Activated naive CD8-positive, alpha-beta T cell treated with anti-CD3 and anti-CD28 coated beads, Interleukin-2, amount 50 U/mL, for 24 hours (primary cell): ENCODE results near the gene PIK3C3.

ENCODE experiments used
- ATAC-seq: fragments of 150-1000 bp; cut with Tn5 transposase; one replicate; pipeline ENCODE4 v1.10.0; 2021
- DNase-seq: peaks from one replicate; pipeline ENCODE4 v3.0.0; 2021
- H3K27ac Mint-ChIP-seq: one replicate; pipeline ENCODE4 v1.8.0; 2021; ENCODE audit warnings: mild to moderate bottlenecking, mixed read lengths
- H3K27me3 Mint-ChIP-seq: one replicate; pipeline ENCODE4 v1.8.0; 2021; ENCODE audit warnings: mixed read lengths
- H3K36me3 Mint-ChIP-seq: one replicate; pipeline ENCODE4 v1.8.0; 2021; ENCODE audit warnings: low read depth, mixed read lengths
- H3K4me1 Mint-ChIP-seq: one replicate; pipeline ENCODE4 v1.8.0; 2021; ENCODE audit warnings: mixed read lengths
- H3K4me3 Mint-ChIP-seq: one replicate; pipeline ENCODE4 v1.8.0; 2021; ENCODE audit warnings: mild to moderate bottlenecking, moderate library complexity, mixed read lengths
- H3K9me3 Mint-ChIP-seq: one replicate; pipeline ENCODE4 v1.8.0; 2021; ENCODE audit warnings: mixed read lengths

The PIK3C3 gene

GRCh38 chr18:41954827-41955613, at the start of gene PIK3C3:
PIK3C3 (plus strand) TSS chr18:41955234; CDS start chr18:41955292, 58 bp downstream.
- H3K27ac Mint-ChIP-seq = peak within 1 kb of the TSS; percentile 97
- peaks cover 40% of the 10 kb centered on the region for H3K4me1 Mint-ChIP-seq
- no peaks in the 10 kb centered on the region for H3K9me3 Mint-ChIP-seq
- DNase-seq = peak; percentile 96
- peak; percentile 98 for ATAC-seq
- H3K36me3 Mint-ChIP-seq = peaks cover 22% of the 10 kb centered on the region
- peak within 1 kb of the TSS; percentile 96 for H3K4me3 Mint-ChIP-seq
- H3K27me3 Mint-ChIP-seq = peaks cover 2% of the 10 kb centered on the region

GRCh38 chr18:41905786-41906527, 49.1 kb upstream of the PIK3C3 start:
- Mint-ChIP-seq H3K9me3 (no peaks in the 10 kb centered on the region), H3K4me3 (no peak overlapping the region), H3K27me3 (no peaks in the 10 kb centered on the region), H3K36me3 (no peaks in the 10 kb centered on the region), H3K27ac (no peak overlapping the region), H3K4me1 (peaks cover 15% of the 10 kb centered on the region)
- no peak for DNase-seq
- peak; percentile 13 for ATAC-seq

GRCh38 chr18:41906528-41907146, 48.4 kb upstream of the PIK3C3 start:
- Mint-ChIP-seq H3K27me3 (no peaks in the 10 kb centered on the region), H3K9me3 (no peaks in the 10 kb centered on the region), H3K27ac (peak overlapping the region; percentile 45), H3K36me3 (no peaks in the 10 kb centered on the region), H3K4me3 (no peak overlapping the region), H3K4me1 (peaks cover 15% of the 10 kb centered on the region)
- peak; percentile 5 for DNase-seq
- ATAC-seq = peak; percentile 87

- peaks cover 9% of the 10 kb centered on the region for H3K27me3 Mint-ChIP-seq
- H3K9me3 Mint-ChIP-seq = no peaks in the 10 kb centered on the region
- no peak overlapping the region for H3K4me3 Mint-ChIP-seq
- H3K27ac Mint-ChIP-seq = no peak overlapping the region
- ATAC-seq (no peak), DNase-seq (no peak)
- H3K4me1 Mint-ChIP-seq = no peaks in the 10 kb centered on the region
- H3K36me3 Mint-ChIP-seq = no peaks in the 10 kb centered on the region
Observed at GRCh38 chr18:41917181-41917580, 37.9 kb upstream of the PIK3C3 start.

GRCh38 chr18:41921770-41922169, 33.3 kb upstream of the PIK3C3 start:
- no peaks in the 10 kb centered on the region for H3K9me3 Mint-ChIP-seq
- no peak overlapping the region for H3K4me3 Mint-ChIP-seq
- ATAC-seq (no peak), DNase-seq (no peak)
- peaks cover 3% of the 10 kb centered on the region for H3K27me3 Mint-ChIP-seq
- no peak overlapping the region for H3K27ac Mint-ChIP-seq
- no peaks in the 10 kb centered on the region for H3K36me3 Mint-ChIP-seq
- H3K4me1 Mint-ChIP-seq = no peaks in the 10 kb centered on the region

- Mint-ChIP-seq H3K27ac (no peak overlapping the region), H3K27me3 (peaks cover 3% of the 10 kb centered on the region), H3K4me3 (no peak overlapping the region), H3K36me3 (no peaks in the 10 kb centered on the region), H3K4me1 (no peaks in the 10 kb centered on the region), H3K9me3 (no peaks in the 10 kb centered on the region)
- ATAC-seq (no peak), DNase-seq (no peak)
Observed at GRCh38 chr18:41922176-41922575, 32.9 kb upstream of the PIK3C3 start.

- Mint-ChIP-seq H3K27ac (no peak overlapping the region), H3K4me1 (no peaks in the 10 kb centered on the region), H3K36me3 (no peaks in the 10 kb centered on the region), H3K27me3 (peaks cover 3% of the 10 kb centered on the region), H3K4me3 (no peak overlapping the region), H3K9me3 (no peaks in the 10 kb centered on the region)
- ATAC-seq = no peak
- DNase-seq = no peak
Observed at GRCh38 chr18:41922841-41923240, 32.2 kb upstream of the PIK3C3 start.

GRCh38 chr18:41923446-41923845, 31.6 kb upstream of the PIK3C3 start:
- Mint-ChIP-seq H3K27me3 (peaks cover 3% of the 10 kb centered on the region), H3K27ac (no peak overlapping the region), H3K4me1 (no peaks in the 10 kb centered on the region), H3K36me3 (no peaks in the 10 kb centered on the region), H3K9me3 (no peaks in the 10 kb centered on the region), H3K4me3 (no peak overlapping the region)
- no peak for DNase-seq
- ATAC-seq = no peak

- H3K9me3 Mint-ChIP-seq = no peaks in the 10 kb centered on the region
- H3K4me3 Mint-ChIP-seq = no peak overlapping the region
- H3K27me3 Mint-ChIP-seq = peaks cover 4% of the 10 kb centered on the region
- DNase-seq (no peak), ATAC-seq (no peak)
- H3K36me3 Mint-ChIP-seq = no peaks in the 10 kb centered on the region
- H3K27ac Mint-ChIP-seq = no peak overlapping the region
- H3K4me1 Mint-ChIP-seq = no peaks in the 10 kb centered on the region
Observed at GRCh38 chr18:41928581-41928980, 26.5 kb upstream of the PIK3C3 start.

GRCh38 chr18:41932899-41933298, 22.1 kb upstream of the PIK3C3 start:
- no peak for ATAC-seq
- no peaks in the 10 kb centered on the region for H3K36me3 Mint-ChIP-seq
- DNase-seq = no peak
- no peak overlapping the region for H3K27ac Mint-ChIP-seq
- peaks cover 6% of the 10 kb centered on the region for H3K4me1 Mint-ChIP-seq
- H3K9me3 Mint-ChIP-seq = no peaks in the 10 kb centered on the region
- peaks cover 6% of the 10 kb centered on the region for H3K27me3 Mint-ChIP-seq
- no peak overlapping the region for H3K4me3 Mint-ChIP-seq

GRCh38 chr18:41933778-41934177, 21.3 kb upstream of the PIK3C3 start:
- Mint-ChIP-seq H3K4me1 (peaks cover 11% of the 10 kb centered on the region), H3K36me3 (no peaks in the 10 kb centered on the region), H3K27ac (no peak overlapping the region), H3K4me3 (no peak overlapping the region), H3K9me3 (no peaks in the 10 kb centered on the region), H3K27me3 (peaks cover 8% of the 10 kb centered on the region)
- ATAC-seq (no peak), DNase-seq (no peak)

- ATAC-seq = no peak
- DNase-seq = no peak
- Mint-ChIP-seq H3K27me3 (peaks cover 14% of the 10 kb centered on the region), H3K4me3 (no peak overlapping the region), H3K9me3 (no peaks in the 10 kb centered on the region), H3K4me1 (peaks cover 11% of the 10 kb centered on the region), H3K27ac (no peak overlapping the region), H3K36me3 (no peaks in the 10 kb centered on the region)
Observed at GRCh38 chr18:41936471-41937134, 18.4 kb upstream of the PIK3C3 start.

- ATAC-seq = peak; percentile 49
- DNase-seq = no peak
- Mint-ChIP-seq H3K27ac (no peak overlapping the region), H3K27me3 (peaks cover 20% of the 10 kb centered on the region), H3K4me3 (no peak overlapping the region), H3K4me1 (peaks cover 11% of the 10 kb centered on the region), H3K9me3 (no peaks in the 10 kb centered on the region), H3K36me3 (no peaks in the 10 kb centered on the region)
Observed at GRCh38 chr18:41938445-41938844, 16.6 kb upstream of the PIK3C3 start.

- no peak for DNase-seq
- ATAC-seq = no peak
- no peaks in the 10 kb centered on the region for H3K36me3 Mint-ChIP-seq
Observed at GRCh38 chr18:41939326-41939725, 15.7 kb upstream of the PIK3C3 start.

More at GRCh38 chr18:41939326-41939725, 15.7 kb upstream of the PIK3C3 start:
- H3K4me3 Mint-ChIP-seq = no peak overlapping the region
- H3K27ac Mint-ChIP-seq = no peak overlapping the region
- peaks cover 25% of the 10 kb centered on the region for H3K27me3 Mint-ChIP-seq
- peaks cover 11% of the 10 kb centered on the region for H3K4me1 Mint-ChIP-seq
- no peaks in the 10 kb centered on the region for H3K9me3 Mint-ChIP-seq
